WTC11 (cell line): ENCODE measurements around the gene SEC16A. TPM values are rescaled to one million over a fixed set of nuclear protein-coding genes. Genes with fewer than 3 reads are reported as not detected.

ENCODE experiments used
- ATAC-seq: fragments of 200-7000 bp; cut with Tn5 transposase; 2 replicates; pipeline ENCODE4 v1.10.0; 2021; ENCODE audit warnings: mild to moderate bottlenecking, moderate library complexity
- CTCF ChIA-PET: fragments of 300-600 bp; sonication (Branson Sonifier 250); formaldehyde crosslinking; loops from one replicate; lab custom pipeline; 2021; ENCODE audit warnings: antibody characterized with exemption; lab: Charles Lee
- POLR2A ChIA-PET: fragments of 350-600 bp; sonication (Branson Sonifier 250); formaldehyde crosslinking; loops from one replicate; lab custom pipeline; 2021; ENCODE audit warnings: antibody characterized with exemption; lab: Charles Lee
- DNase-seq: peaks from one replicate; pipeline ENCODE4 v3.0.0; 2021; ENCODE audit warnings: low spot score
- H3K27ac Mint-ChIP-seq: 2 replicates; pipeline ENCODE4 v1.8.0; 2021; ENCODE audit warnings: mixed read lengths
- H3K27me3 Mint-ChIP-seq: 2 replicates; pipeline ENCODE4 v1.8.0; 2021; ENCODE audit warnings: low read depth, mild to moderate bottlenecking, moderate library complexity, mixed read lengths
- H3K36me3 Mint-ChIP-seq: 2 replicates; pipeline ENCODE4 v1.8.0; 2021; ENCODE audit warnings: mixed read lengths
- H3K4me1 Mint-ChIP-seq: 2 replicates; pipeline ENCODE4 v1.8.0; 2022; ENCODE audit warnings: mixed read lengths
- H3K4me3 Mint-ChIP-seq: 2 replicates; pipeline ENCODE4 v1.8.0; 2021; ENCODE audit warnings: mild to moderate bottlenecking, moderate library complexity, mixed read lengths
- H3K9me3 Mint-ChIP-seq: 2 replicates; pipeline ENCODE4 v1.8.0; 2021; ENCODE audit warnings: mixed read lengths
- CBFB ChIP-seq: sonication (generic); formaldehyde crosslinking; IDR thresholded peaks from 2 replicates; pipeline ENCODE4 v1.8.1; 2022; ENCODE audit warnings: mild to moderate bottlenecking, low read depth, missing genetic modification reagents
- E2F1 ChIP-seq: sonication (generic); formaldehyde crosslinking; IDR thresholded peaks from 2 replicates; pipeline ENCODE4 v1.8.0; 2022; ENCODE audit warnings: mild to moderate bottlenecking, missing genetic modification reagents
- E2F5 ChIP-seq: sonication (generic); formaldehyde crosslinking; IDR thresholded peaks from 2 replicates; pipeline ENCODE4 v1.8.1; 2022; ENCODE audit warnings: mild to moderate bottlenecking, moderate library complexity, missing genetic modification reagents
- ELF4 ChIP-seq: sonication (generic); formaldehyde crosslinking; IDR thresholded peaks from 2 replicates; pipeline ENCODE4 v1.8.1; 2022; ENCODE audit warnings: low read depth, mild to moderate bottlenecking, moderate library complexity, missing genetic modification reagents
- ERG ChIP-seq: fragments of 250-450 bp; sonication (Bioruptor Pico); IDR thresholded peaks from 2 replicates; pipeline ENCODE4 v1.8.0; 2021; ENCODE audit warnings: mild to moderate bottlenecking
- FOXP4 ChIP-seq: sonication (generic); formaldehyde crosslinking; IDR thresholded peaks from 2 replicates; pipeline ENCODE4 v1.8.0; 2022; ENCODE audit warnings: mild to moderate bottlenecking, missing genetic modification reagents
- HMGXB4 ChIP-seq: sonication (generic); formaldehyde crosslinking; IDR thresholded peaks from 2 replicates; pipeline ENCODE4 v1.8.1; 2023; ENCODE audit warnings: mild to moderate bottlenecking, moderate library complexity, missing genetic modification reagents
- MAX ChIP-seq: sonication (generic); formaldehyde crosslinking; IDR thresholded peaks from 2 replicates; pipeline ENCODE4 v1.8.0; 2022; ENCODE audit warnings: mild to moderate bottlenecking, missing genetic modification reagents
- NFYB ChIP-seq: sonication (generic); formaldehyde crosslinking; conservative IDR thresholded peaks from 2 replicates; pipeline ENCODE4 v1.8.0; 2022; ENCODE audit warnings: low read depth, missing genetic modification reagents
- SP1 ChIP-seq: sonication (generic); formaldehyde crosslinking; conservative IDR thresholded peaks from 2 replicates; pipeline ENCODE4 v1.8.1; 2022; ENCODE audit warnings: missing genetic modification reagents
- STAT6 ChIP-seq: sonication (generic); formaldehyde crosslinking; conservative IDR thresholded peaks from 2 replicates; pipeline ENCODE4 v1.8.1; 2023; ENCODE audit warnings: mild to moderate bottlenecking, low read depth, missing genetic modification reagents, moderate library complexity
- TEAD1 ChIP-seq: sonication (generic); formaldehyde crosslinking; IDR thresholded peaks from 2 replicates; pipeline ENCODE4 v1.8.0; 2022; ENCODE audit warnings: mild to moderate bottlenecking, missing genetic modification reagents
- ZBTB21 ChIP-seq: sonication (generic); formaldehyde crosslinking; IDR thresholded peaks from 2 replicates; pipeline ENCODE4 v1.8.1; 2023; ENCODE audit warnings: mild to moderate bottlenecking, missing genetic modification reagents, borderline replicate concordance
- ZBTB43 ChIP-seq: sonication (generic); formaldehyde crosslinking; IDR thresholded peaks from 2 replicates; pipeline ENCODE4 v1.8.1; 2023; ENCODE audit warnings: mild to moderate bottlenecking, missing genetic modification reagents
- ZNF121 ChIP-seq: sonication (generic); formaldehyde crosslinking; IDR thresholded peaks from 2 replicates; pipeline ENCODE4 v1.8.0; 2023; ENCODE audit warnings: missing genetic modification reagents
- ZNF532 ChIP-seq: fragments of 250-450 bp; sonication (Bioruptor Pico); IDR thresholded peaks from 2 replicates; pipeline ENCODE4 v1.9.0; 2021; ENCODE audit warnings: mild to moderate bottlenecking, borderline replicate concordance
- total RNA-seq: library from RNA; stranded (reverse); gene quantifications from 3 replicates; pipeline ENCODE4 v1.2.3, GENCODE V29; 2021

SEC16A gene
- total RNA-seq, 1 experiment from 2014 or later: 70.9 TPM

- no peak overlapping the region for H3K4me3 Mint-ChIP-seq
- no peaks in the 10 kb centered on the region for H3K9me3 Mint-ChIP-seq
- CTCF ChIA-PET: no interaction called here
- POLR2A ChIA-PET: no interaction called here
- TF ChIP-seq NFYB (CRISPR knock-in tag): no peak
- no peak for TF ChIP-seq ZBTB21 (CRISPR knock-in tag)
- no peak for DNase-seq
- ATAC-seq: no peak
- H3K36me3 Mint-ChIP-seq: peaks cover 19% of the 10 kb centered on the region
- no peaks in the 10 kb centered on the region for H3K4me1 Mint-ChIP-seq
- H3K27ac Mint-ChIP-seq: no peak overlapping the region
- H3K27me3 Mint-ChIP-seq: no peaks in the 10 kb centered on the region
Measured at GRCh38 chr9:136511670-136512592, 29.1 kb upstream of the SEC16A start.

GRCh38 chr9:136511144-136511669 is 28.4 kb upstream of the SEC16A start:
- Mint-ChIP-seq H3K4me1 (no peaks in the 10 kb centered on the region), H3K27me3 (no peaks in the 10 kb centered on the region), H3K9me3 (no peaks in the 10 kb centered on the region), H3K36me3 (peaks cover 19% of the 10 kb centered on the region), H3K27ac (no peak overlapping the region), H3K4me3 (no peak overlapping the region)
- ChIA-PET CTCF (no interaction called here), POLR2A (no interaction called here)
- ATAC-seq (no peak), DNase-seq (no peak)
- TF ChIP-seq SP1 (CRISPR knock-in tag): no peak
- no peak for TF ChIP-seq STAT6 (CRISPR knock-in tag)
- no peak for TF ChIP-seq ZBTB43 (CRISPR knock-in tag)
- no peak for TF ChIP-seq E2F5 (CRISPR knock-in tag)
- no peak for TF ChIP-seq TEAD1 (CRISPR knock-in tag)
- no peak for TF ChIP-seq CBFB (CRISPR knock-in tag)
- no peak for TF ChIP-seq MAX (CRISPR knock-in tag)
- TF ChIP-seq E2F1: no peak
- TF ChIP-seq ZNF532 (CRISPR knock-in tag): no peak
- no peak for TF ChIP-seq ELF4 (CRISPR knock-in tag)
- no peak for TF ChIP-seq ERG (CRISPR knock-in tag)
- TF ChIP-seq FOXP4 (CRISPR knock-in tag): no peak
- TF ChIP-seq HMGXB4 (CRISPR knock-in tag): no peak
- TF ChIP-seq ZNF121: no peak
